ENCODE results near the gene EYS. TPM values are rescaled to one million over a fixed set of nuclear protein-coding genes. Genes with fewer than 3 reads are reported as not detected.

Gene EYS
- total and polyA plus RNA-seq, 2 donors from 2014 or later = not detected

- FAIRE-seq (no peak), DNase-seq (no peak)
- Histone ChIP-seq H3K9ac (ENCODE audit: low read length in 3 of 3) (no peak overlapping the region), H3K4me3 (ENCODE audit: low read length in 3 of 3) (no peak overlapping the region), H3K27ac (ENCODE audit: low read depth in 2 of 2, low read length in 2 of 2) (no peak overlapping the region), H3K4me1 (ENCODE audit: control insufficient read depth in 2 of 3, insufficient read depth in 2 of 3, low read depth in 1 of 3, low read length in 3 of 3) (no peaks in the 10 kb centered on the region), H3K9me3 (ENCODE audit: control insufficient read depth in 2 of 3, insufficient read depth in 1 of 3, low read length in 3 of 3) (no peaks in the 10 kb centered on the region), H3K36me3 (ENCODE audit: control insufficient read depth in 2 of 3, insufficient read depth in 3 of 3, low read length in 3 of 3) (no peaks in the 10 kb centered on the region), H3K27me3 (ENCODE audit: control insufficient read depth, insufficient read depth, low read length) (no peaks in the 10 kb centered on the region)
- TF ChIP-seq CTCF (IDR thresholded peaks at IDR 0.05; ENCODE audit: borderline replicate concordance, extremely low read depth, insufficient read depth) = no peak
- intact Hi-C loops (cut with DNase I) = no loop called here
These were observed 989.7 kb downstream of the EYS start for GRCh38 chr6:64717281-64717680.

GRCh38 chr6:64715624-64716023 is 991.4 kb downstream of the EYS start:
- Histone ChIP-seq H3K9me3 (ENCODE audit: control insufficient read depth in 2 of 3, insufficient read depth in 1 of 3, low read length in 3 of 3) (no peaks in the 10 kb centered on the region), H3K36me3 (ENCODE audit: control insufficient read depth in 2 of 3, insufficient read depth in 3 of 3, low read length in 3 of 3) (no peaks in the 10 kb centered on the region), H3K4me1 (ENCODE audit: control insufficient read depth in 2 of 3, insufficient read depth in 2 of 3, low read depth in 1 of 3, low read length in 3 of 3) (no peaks in the 10 kb centered on the region), H3K4me3 (ENCODE audit: low read length in 3 of 3) (no peak overlapping the region), H3K9ac (ENCODE audit: low read length in 3 of 3) (no peak overlapping the region), H3K27me3 (ENCODE audit: control insufficient read depth, insufficient read depth, low read length) (no peaks in the 10 kb centered on the region), H3K27ac (ENCODE audit: low read depth in 2 of 2, low read length in 2 of 2) (no peak overlapping the region)
- no peak for FAIRE-seq
- no peak for DNase-seq
- intact Hi-C loops (cut with DNase I) = no loop called here
- no peak for TF ChIP-seq CTCF (IDR thresholded peaks at IDR 0.05; ENCODE audit: borderline replicate concordance, extremely low read depth, insufficient read depth)

GRCh38 chr6:64714073-64714472 is 993.0 kb downstream of the EYS start:
- TF ChIP-seq CTCF (IDR thresholded peaks at IDR 0.05; ENCODE audit: borderline replicate concordance, extremely low read depth, insufficient read depth) = no peak
- intact Hi-C loops (cut with DNase I) = no loop called here
- FAIRE-seq (no peak), DNase-seq (no peak)
- no peaks in the 10 kb centered on the region for H3K36me3 ChIP-seq (ENCODE audit: control insufficient read depth in 2 of 3, insufficient read depth in 3 of 3, low read length in 3 of 3)
- H3K4me1 ChIP-seq (ENCODE audit: control insufficient read depth in 2 of 3, insufficient read depth in 2 of 3, low read depth in 1 of 3, low read length in 3 of 3) = no peaks in the 10 kb centered on the region
- no peak overlapping the region for H3K4me3 ChIP-seq (ENCODE audit: low read length in 3 of 3)
- H3K27me3 ChIP-seq (ENCODE audit: control insufficient read depth, insufficient read depth, low read length) = no peaks in the 10 kb centered on the region
- H3K9ac ChIP-seq (ENCODE audit: low read length in 3 of 3) = no peak overlapping the region
- H3K9me3 ChIP-seq (ENCODE audit: control insufficient read depth in 2 of 3, insufficient read depth in 1 of 3, low read length in 3 of 3) = no peaks in the 10 kb centered on the region
- no peak overlapping the region for H3K27ac ChIP-seq (ENCODE audit: low read depth in 2 of 2, low read length in 2 of 2)

- Histone ChIP-seq H3K9me3 (ENCODE audit: control insufficient read depth in 2 of 3, insufficient read depth in 1 of 3, low read length in 3 of 3) (no peaks in the 10 kb centered on the region), H3K27me3 (ENCODE audit: control insufficient read depth, insufficient read depth, low read length) (no peaks in the 10 kb centered on the region), H3K27ac (ENCODE audit: low read depth in 2 of 2, low read length in 2 of 2) (no peak overlapping the region), H3K36me3 (ENCODE audit: control insufficient read depth in 2 of 3, insufficient read depth in 3 of 3, low read length in 3 of 3) (no peaks in the 10 kb centered on the region), H3K9ac (ENCODE audit: low read length in 3 of 3) (no peak overlapping the region), H3K4me1 (ENCODE audit: control insufficient read depth in 2 of 3, insufficient read depth in 2 of 3, low read depth in 1 of 3, low read length in 3 of 3) (no peaks in the 10 kb centered on the region), H3K4me3 (ENCODE audit: low read length in 3 of 3) (no peak overlapping the region)
- intact Hi-C loops (cut with DNase I) = no loop called here
- TF ChIP-seq CTCF (IDR thresholded peaks at IDR 0.05; ENCODE audit: borderline replicate concordance, extremely low read depth, insufficient read depth) = no peak
- FAIRE-seq (no peak), DNase-seq (no peak)
These were observed 993.9 kb downstream of the EYS start for GRCh38 chr6:64713175-64713574.

Data from kidney (tissue), 14 donors.